ENCODE results near the gene POLR1A.

- TF ChIP-seq CEBPB (IDR thresholded peaks at IDR 0.05) = no peak
- no peak for TF ChIP-seq SMC3 (IDR thresholded peaks at IDR 0.05)
- TF ChIP-seq HMGXB4 (CRISPR knock-in tag; IDR thresholded peaks at IDR 0.05; ENCODE audit: borderline replicate concordance) = no peak
- TF ChIP-seq CTCF (IDR thresholded peaks at IDR 0.05) = no peak
- TF ChIP-seq ESRRA (IDR thresholded peaks at IDR 0.05; ENCODE audit: borderline replicate concordance, low read length) = no peak
- TF ChIP-seq RCOR1 (IDR thresholded peaks at IDR 0.05; ENCODE audit: low read depth, low read length) = no peak
- TF ChIP-seq POLR2A (IDR thresholded peaks at IDR 0.05; ENCODE audit: low read length) = no peak
Measured at GRCh38 chr2:86037141-86037794, 68.4 kb downstream of the POLR1A start.

Data from A549 (cell line).